ENCODE measurements around the gene CYP24A1.

Gene CYP24A1

GRCh38 chr20:54172856-54173652 lies 732 bp downstream of the CYP24A1 start:
- DNase-seq, result no peak

DNA sequence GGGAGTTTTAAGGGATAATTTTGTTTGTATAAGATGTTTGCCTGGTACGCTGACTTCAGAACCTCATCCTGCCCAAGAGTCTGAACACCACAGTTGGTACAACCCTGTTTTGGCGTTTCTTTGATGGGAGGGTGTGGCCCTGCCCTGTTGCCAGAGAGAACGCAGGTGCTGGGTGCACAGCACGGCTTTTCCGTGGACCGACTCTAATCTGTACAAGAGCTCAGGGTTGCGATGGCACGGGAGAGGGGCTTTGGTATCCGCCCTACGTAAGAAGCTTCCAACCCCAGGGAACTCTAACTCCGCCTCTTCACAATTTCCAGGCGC lies 1.3 kb downstream of the CYP24A1 start:
- no peak for DNase-seq

- DNase-seq, result no peak
These were observed 2.8 kb downstream of the CYP24A1 start for GRCh38 chr20:54170963-54171362.

GRCh38 chr20:54170026-54170471 lies 3.7 kb downstream of the CYP24A1 start:
- no peak for DNase-seq

DNA sequence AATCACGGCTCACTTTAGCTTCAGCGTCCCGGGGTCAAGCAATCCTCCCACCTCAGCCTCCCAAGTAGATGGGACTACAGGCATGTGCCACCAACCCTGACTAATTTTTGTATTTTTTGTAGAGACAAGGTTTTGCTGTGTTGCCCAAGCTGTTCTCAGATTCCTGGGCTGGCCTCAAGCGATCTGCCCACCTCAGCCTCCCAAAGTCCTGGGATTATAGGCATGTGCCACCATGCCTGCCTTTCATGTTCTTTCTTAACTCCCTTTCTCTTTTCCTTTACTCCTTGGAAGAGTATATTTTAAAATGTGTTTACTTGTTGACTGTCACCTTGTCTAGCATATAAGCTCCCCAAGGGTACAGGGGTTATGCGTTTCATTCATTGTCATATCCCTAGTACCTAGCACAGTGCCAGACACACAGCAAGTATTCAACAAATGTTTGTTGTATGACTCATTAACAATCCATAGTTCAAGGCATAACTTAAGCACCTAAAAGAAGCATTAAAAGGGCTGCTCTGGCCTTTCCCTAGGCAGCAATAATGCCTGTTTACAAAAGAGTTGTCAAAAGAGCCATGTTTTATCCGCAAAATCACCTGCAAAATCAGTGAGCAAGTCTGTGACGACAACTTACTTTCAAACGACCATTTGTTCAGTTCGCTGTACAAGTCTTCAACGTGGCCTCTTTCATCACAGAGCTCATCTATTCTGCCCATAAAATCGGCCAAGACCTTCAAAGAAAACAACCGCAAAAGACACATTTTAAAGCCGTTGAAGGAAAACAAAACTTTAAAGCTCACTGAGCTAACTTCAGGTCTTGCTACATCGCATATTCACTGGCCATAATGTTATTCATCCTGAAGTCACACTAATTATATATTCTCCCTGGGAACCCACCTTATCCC lies 4.6 kb downstream of the CYP24A1 start:
- DNase-seq, result no peak

DNA sequence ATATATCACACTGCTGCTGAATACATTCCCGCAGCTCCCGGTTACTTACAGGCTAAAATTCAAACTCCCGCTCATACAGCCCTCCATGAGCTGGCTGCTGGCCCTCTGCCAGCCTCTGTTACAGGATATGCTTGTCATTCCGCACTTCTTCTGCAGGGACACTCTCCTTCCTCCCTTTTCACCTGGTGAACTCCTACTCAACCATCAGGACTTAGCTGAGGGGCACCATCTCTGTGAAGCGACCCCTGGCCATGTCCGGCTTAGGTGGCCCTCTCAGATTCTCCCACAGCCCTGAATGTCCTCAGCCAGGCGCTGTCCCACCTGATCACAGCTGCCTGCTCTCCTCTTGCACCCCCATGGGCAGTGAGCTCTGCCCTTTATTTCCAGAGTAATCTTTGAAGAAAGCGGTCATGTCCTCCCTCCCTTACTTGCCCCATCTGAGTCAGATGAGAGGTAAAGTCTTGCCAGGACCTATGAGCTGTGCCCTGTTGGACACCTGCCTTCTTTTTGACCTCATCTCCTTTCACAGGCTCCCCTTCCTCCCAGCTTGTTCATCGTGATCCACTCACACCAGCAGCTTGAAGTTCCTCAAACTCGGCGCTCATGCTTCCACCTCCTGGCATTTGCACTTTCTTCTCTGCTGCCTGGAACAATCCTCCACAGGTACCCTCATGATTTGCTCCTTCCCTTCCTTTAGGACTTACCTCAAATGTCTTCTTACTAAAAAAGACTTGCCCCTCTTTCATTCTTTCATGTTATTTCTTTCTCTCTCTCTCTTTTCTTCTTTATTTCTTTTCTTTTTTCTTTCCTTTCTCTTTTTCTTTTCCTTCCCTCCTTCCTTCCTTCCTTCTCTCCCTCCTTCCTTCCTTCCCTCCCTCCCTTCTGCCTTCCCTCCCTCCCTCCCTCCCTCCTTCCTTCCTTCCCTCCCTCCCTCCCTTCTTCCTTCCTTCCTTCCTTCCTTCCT lies 5.6 kb downstream of the CYP24A1 start:
- no peak for DNase-seq

GRCh38 chr20:54166987-54167662 lies 6.7 kb downstream of the CYP24A1 start:
- DNase-seq, result no peak

GRCh38 chr20:54165803-54166202 lies 8.0 kb downstream of the CYP24A1 start:
- DNase-seq, result no peak

- no peak for DNase-seq
These were observed 8.8 kb downstream of the CYP24A1 start for GRCh38 chr20:54165014-54165413.

GRCh38 chr20:54163402-54163801 lies 10.4 kb downstream of the CYP24A1 start:
- DNase-seq, result no peak

DNA sequence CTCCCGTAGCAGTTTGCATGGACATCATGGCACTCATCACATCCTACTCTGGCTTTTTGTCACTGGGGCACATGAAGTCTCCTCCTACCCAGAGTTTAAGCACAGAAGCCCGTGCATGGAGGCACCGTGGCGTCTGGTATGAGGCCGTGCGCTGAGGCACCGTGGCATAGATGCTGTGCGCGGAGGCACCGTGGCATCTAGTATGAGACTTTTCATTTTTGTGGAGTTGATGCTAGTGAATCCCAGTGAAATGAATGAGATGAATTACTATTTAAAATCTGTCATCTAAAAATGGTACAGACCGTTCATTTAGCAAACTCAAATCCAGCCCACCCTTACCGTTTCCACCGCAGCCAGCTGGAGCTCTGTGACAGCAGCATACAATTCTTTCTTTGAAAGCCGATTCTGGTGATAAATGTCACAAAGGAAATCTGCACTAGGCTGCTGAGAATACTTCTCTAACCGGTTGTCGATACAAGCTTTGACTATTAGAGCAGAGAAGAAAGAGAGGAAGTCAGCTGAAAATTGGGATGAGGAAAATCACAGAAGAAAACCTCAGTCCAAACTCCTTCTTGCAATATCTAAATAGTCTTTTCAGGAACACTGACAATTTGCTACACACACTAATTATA lies 11.3 kb downstream of the CYP24A1 start:
- DNase-seq, result no peak

- DNase-seq, result no peak
These were observed 12.0 kb downstream of the CYP24A1 start for GRCh38 chr20:54161821-54162149.

DNA sequence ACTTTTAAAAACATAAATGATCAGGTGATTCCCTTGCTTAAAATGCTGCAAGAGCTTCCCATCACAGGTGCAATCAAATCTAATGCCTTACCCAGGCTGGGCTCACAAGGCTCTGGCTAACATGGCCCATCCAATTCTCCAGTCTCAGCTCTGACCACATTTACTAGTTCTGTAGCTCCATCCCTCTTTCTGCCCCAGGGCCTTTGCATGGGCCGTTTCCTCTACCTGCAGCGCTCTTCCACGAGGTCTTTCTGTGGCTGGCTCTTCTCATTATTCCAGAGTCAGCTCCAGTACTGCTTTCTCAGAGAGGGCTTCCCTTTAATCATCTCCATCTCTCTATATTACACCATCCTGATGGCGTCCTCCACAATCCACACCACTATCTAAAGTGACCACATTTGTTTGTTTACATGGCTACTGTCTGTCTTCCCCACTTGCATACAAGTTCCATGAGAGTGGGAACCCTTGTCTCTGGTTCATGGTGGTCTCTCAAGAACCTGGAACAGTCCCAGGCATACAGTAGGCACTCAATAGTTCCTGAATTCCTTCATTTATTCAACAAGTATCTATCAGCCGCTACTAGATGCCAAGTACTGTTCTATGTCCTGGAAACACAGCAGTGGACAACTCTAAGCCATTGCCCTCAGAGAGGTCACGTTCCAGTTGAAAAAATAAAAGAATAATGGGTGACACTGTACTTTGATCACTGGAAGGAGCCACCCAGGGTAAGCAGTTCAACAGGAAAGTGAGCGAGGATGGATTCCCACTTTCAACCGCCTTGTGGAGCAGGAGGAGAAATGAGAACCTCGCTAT lies 12.6 kb downstream of the CYP24A1 start:
- DNase-seq, result no peak

DNA sequence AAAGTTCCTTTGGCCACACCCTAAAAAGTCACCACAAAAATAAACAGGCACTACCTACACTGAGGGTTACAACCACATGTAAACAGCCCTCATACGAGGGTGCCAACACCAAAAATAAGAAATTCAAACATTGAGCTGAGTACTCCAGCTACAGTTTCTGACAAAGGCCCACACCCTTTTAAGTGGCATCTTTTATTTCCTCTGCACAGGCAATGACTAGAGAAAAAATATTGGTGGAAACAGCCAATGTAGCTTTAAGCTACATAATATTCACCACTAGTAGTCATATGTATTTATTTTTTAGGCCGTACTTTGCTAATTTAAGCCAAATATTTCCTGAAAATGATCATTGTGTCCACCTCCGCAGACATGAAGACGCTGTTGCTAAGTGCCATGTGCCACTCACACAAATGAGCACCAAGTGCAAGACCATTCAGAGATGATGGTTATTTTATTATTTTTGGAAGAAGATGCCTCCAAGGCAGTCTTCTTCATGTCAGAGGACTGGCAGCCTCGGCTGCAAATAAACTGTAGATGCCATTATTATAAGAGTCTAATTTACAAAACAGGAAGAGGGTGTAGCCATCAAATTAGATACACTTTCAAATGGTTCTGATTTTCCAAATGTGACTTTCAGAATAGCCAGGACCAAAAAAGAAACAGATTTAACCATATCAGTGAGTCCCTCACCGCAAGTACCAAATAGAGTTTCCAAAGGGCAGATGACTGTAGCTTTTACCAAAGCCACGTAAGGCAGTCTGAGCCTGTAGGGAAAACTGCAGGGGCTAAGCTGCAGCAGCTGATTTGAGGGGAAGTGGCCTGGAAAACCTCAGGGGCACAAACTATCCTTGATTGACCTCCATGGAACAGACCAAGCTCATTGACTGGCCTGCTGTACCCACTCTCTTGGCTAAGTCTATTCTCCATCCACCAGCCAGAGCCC lies 13.4 kb downstream of the CYP24A1 start:
- no peak for DNase-seq

DNA sequence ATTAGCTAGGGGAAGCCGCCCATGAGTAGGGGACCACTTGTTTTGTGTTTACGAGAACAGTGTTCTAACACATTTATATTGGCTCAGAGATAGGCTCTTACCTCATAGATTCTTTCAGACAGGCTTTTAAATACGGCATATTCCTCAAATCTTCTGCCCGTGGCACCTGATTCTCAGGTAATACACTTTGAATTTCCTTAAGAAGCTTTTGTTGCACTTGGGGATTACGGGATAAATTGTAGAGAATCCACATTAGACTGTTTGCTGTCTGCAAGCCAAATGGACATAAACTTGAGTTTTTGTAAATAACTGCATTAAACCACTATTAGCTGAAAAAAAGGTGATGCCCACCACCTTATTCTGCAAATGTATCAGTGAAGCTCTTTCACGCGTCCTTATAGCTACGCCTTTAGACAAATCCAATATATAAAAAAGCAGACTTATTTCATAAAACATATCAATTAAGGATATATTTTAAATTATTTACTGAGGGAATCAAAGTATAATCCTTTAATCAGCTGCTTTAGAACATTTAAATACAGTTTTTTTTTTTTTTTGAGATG lies 14.8 kb downstream of the CYP24A1 start:
- no peak for DNase-seq

DNA sequence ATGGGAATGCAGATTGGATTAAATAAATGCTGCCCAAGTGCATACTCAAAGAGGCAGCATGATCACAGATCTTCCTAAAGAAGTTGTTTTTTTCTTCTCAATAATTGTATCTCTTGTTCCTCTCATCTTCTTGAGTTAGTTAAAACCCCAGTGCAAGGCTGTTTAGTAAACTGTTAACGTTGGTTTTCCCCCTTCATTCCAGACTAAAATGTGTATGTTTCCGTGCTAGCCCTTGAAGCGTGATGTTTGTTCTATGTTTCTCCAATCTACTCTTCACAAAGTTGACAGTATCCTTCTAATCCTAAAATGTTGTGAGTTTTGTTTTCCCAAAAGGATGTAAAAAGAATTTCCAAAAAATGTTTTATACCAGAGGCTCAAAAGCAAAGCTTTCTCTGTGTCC lies 15.6 kb downstream of the CYP24A1 start:
- no peak for DNase-seq

DNA sequence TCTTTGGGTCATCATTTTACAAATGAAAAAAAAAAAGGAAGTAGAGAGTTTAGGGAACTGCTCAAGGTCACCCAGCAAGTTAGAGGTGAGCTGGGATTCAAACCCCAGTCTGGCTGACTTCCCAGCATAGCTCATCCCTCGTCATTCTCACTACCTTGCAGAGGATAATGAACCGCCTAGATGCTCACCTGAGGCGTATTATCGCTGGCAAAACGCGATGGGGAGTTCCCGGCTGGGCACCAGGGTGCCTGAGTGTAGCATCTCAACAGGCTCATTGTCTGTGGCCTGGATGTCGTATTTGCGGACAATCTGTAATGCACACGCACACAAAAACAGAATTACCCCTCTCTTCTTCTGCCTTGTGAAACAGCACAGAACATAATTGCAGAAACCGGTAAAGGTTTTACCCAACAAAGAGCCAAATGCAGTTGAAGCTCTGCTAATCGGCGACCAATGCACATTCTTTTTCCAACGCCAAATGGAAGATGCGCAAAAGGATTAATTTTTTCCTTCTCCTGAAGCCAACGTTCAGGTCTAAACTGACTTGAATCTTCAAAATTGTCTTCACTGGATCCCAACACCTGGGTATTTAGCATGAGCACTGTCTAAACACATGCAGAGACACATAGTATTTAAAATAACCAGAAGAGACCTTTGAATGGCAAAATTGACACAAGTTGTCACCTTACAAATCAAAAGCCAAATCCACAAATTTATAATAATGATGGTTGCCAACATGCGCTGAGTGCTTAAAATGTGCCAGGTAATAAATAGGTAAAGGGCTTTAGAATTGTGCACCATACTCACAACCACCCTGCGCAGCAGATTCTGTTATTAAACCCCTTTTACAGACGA lies 16.6 kb downstream of the CYP24A1 start:
- no peak for DNase-seq

GRCh38 chr20:54156522-54156921 lies 17.3 kb downstream of the CYP24A1 start:
- no peak for DNase-seq
